HUES48 (cell line): ENCODE measurements around the gene KRTAP4-7.
"Not testable (repeated sequence)": the region's sequence is repeated elsewhere in the genome, so short reads cannot be mapped to it uniquely, and the experiment has no call there.

Experiments
- H3K27ac ChIP-seq: one replicate; pipeline ENCODE4 v1.7.0; 2013; ENCODE audit warnings: low read depth, low read length, inconsistent platforms
- H3K27me3 ChIP-seq: 2 replicates; pipeline ENCODE4 v1.6.1; 2013; ENCODE audit warnings: mild to moderate bottlenecking, low read length; ENCODE audit not compliant: control insufficient read depth, insufficient read depth
- H3K36me3 ChIP-seq: 2 replicates; pipeline ENCODE4 v1.6.1; 2013; ENCODE audit warnings: low read length; ENCODE audit not compliant: control insufficient read depth, insufficient read depth
- H3K4me1 ChIP-seq: 2 replicates; pipeline ENCODE4 v1.6.1; 2013; ENCODE audit warnings: mild to moderate bottlenecking, low read length; ENCODE audit not compliant: control insufficient read depth, insufficient read depth
- H3K4me3 ChIP-seq: 2 replicates; pipeline ENCODE4 v1.5.1; 2013; ENCODE audit warnings: mild to moderate bottlenecking, low read depth, low read length
- H3K9ac ChIP-seq: 2 replicates; pipeline ENCODE4 v1.6.1; 2013; ENCODE audit warnings: mild to moderate bottlenecking, low read depth, low read length, moderate library complexity
- H3K9me3 ChIP-seq: 2 replicates; pipeline ENCODE4 v1.6.1; 2013; ENCODE audit warnings: low read length; ENCODE audit not compliant: control insufficient read depth, insufficient read depth

KRTAP4-7 gene

GRCh38 chr17:41065829-41066624, 17.9 kb upstream of the KRTAP4-7 start, which contains the start of gene KRTAP2-4:
Gene KRTAP2-4 (minus strand): TSS chr17:41065879. CDS start chr17:41065845, 34 bp downstream.
- Histone ChIP-seq H3K9ac (no peak within 1 kb of the TSS), H3K27me3 (no peaks in the 10 kb centered on the region)

GRCh38 chr17:41067281-41067680, 16.7 kb upstream of the KRTAP4-7 start:
- Histone ChIP-seq H3K4me1 (no peaks in the 10 kb centered on the region), H3K36me3 (no peaks in the 10 kb centered on the region), H3K9ac (no peak overlapping the region), H3K9me3 (no peaks in the 10 kb centered on the region), H3K27me3 (no peaks in the 10 kb centered on the region), H3K27ac (no peak overlapping the region), H3K4me3 (no peak overlapping the region)

More at GRCh38 chr17:41065829-41066624, 17.9 kb upstream of the KRTAP4-7 start, which contains the start of gene KRTAP2-4:
- Histone ChIP-seq H3K4me1 (no peaks in the 10 kb centered on the region), H3K27ac (no peak within 1 kb of the TSS), H3K4me3 (no peak within 1 kb of the TSS), H3K36me3 (no peaks in the 10 kb centered on the region), H3K9me3 (no peaks in the 10 kb centered on the region)

- Histone ChIP-seq H3K9ac (no peak overlapping the region), H3K36me3 (no peaks in the 10 kb centered on the region), H3K4me3 (no peak overlapping the region), H3K27ac (no peak overlapping the region), H3K27me3 (no peaks in the 10 kb centered on the region), H3K9me3 (no peaks in the 10 kb centered on the region), H3K4me1 (no peaks in the 10 kb centered on the region)
Observed at GRCh38 chr17:41069031-41069430, 14.9 kb upstream of the KRTAP4-7 start.

GRCh38 chr17:41071606-41072360, 12.2 kb upstream of the KRTAP4-7 start:
- Histone ChIP-seq H3K27ac (no peak overlapping the region), H3K9me3 (no peaks in the 10 kb centered on the region)

GRCh38 chr17:41073676-41074075, 10.3 kb upstream of the KRTAP4-7 start:
- Histone ChIP-seq H3K4me3 (no peak overlapping the region), H3K9ac (no peak overlapping the region), H3K36me3 (no peaks in the 10 kb centered on the region), H3K9me3 (no peaks in the 10 kb centered on the region), H3K27ac (no peak overlapping the region), H3K4me1 (no peaks in the 10 kb centered on the region), H3K27me3 (no peaks in the 10 kb centered on the region)

More at GRCh38 chr17:41071606-41072360, 12.2 kb upstream of the KRTAP4-7 start:
- no peaks in the 10 kb centered on the region for H3K36me3 ChIP-seq
- no peak overlapping the region for H3K4me3 ChIP-seq
- no peaks in the 10 kb centered on the region for H3K4me1 ChIP-seq
- no peak overlapping the region for H3K9ac ChIP-seq
- no peaks in the 10 kb centered on the region for H3K27me3 ChIP-seq

- no peaks in the 10 kb centered on the region for H3K4me1 ChIP-seq
- H3K9me3 ChIP-seq: no peaks in the 10 kb centered on the region
- H3K27me3 ChIP-seq: no peaks in the 10 kb centered on the region
- H3K36me3 ChIP-seq: no peaks in the 10 kb centered on the region
- no peak overlapping the region for H3K27ac ChIP-seq
- H3K4me3 ChIP-seq: no peak overlapping the region
- no peak overlapping the region for H3K9ac ChIP-seq
Observed at GRCh38 chr17:41076788-41077187, 7.2 kb upstream of the KRTAP4-7 start.

- Histone ChIP-seq H3K27ac (no peak overlapping the region), H3K27me3 (no peaks in the 10 kb centered on the region), H3K9me3 (no peaks in the 10 kb centered on the region), H3K9ac (no peak overlapping the region), H3K4me1 (no peaks in the 10 kb centered on the region), H3K36me3 (no peaks in the 10 kb centered on the region), H3K4me3 (no peak overlapping the region)
Observed at GRCh38 chr17:41082626-41083025, 1.3 kb upstream of the KRTAP4-7 start.

GRCh38 chr17:41083427-41083826, 523 bp upstream of the KRTAP4-7 start:
- H3K9me3 ChIP-seq, H3K9ac ChIP-seq, H3K27ac ChIP-seq, H3K4me1 ChIP-seq, H3K27me3 ChIP-seq, H3K36me3 ChIP-seq, H3K4me3 ChIP-seq: not testable (repeated sequence)

GRCh38 chr17:41088760-41089352, 4.9 kb downstream of the KRTAP4-7 start:
- not testable (repeated sequence) for H3K27ac ChIP-seq, H3K9ac ChIP-seq, H3K9me3 ChIP-seq, H3K36me3 ChIP-seq, H3K4me3 ChIP-seq, H3K4me1 ChIP-seq, H3K27me3 ChIP-seq

- Histone ChIP-seq H3K4me1 (no peaks in the 10 kb centered on the region), H3K9ac (no peak overlapping the region), H3K27ac (no peak overlapping the region), H3K36me3 (no peaks in the 10 kb centered on the region), H3K4me3 (no peak overlapping the region), H3K9me3 (peaks cover 6% of the 10 kb centered on the region; the same call in 1 of the 2 replicates), H3K27me3 (no peaks in the 10 kb centered on the region)
Observed at GRCh38 chr17:41096055-41096454, 12.1 kb downstream of the KRTAP4-7 start.

GRCh38 chr17:41098042-41098441, 14.1 kb downstream of the KRTAP4-7 start, which contains the start of gene KRTAP4-8:
Gene KRTAP4-8 (minus strand): TSS chr17:41098142. CDS start chr17:41098084, 58 bp downstream.
- Histone ChIP-seq H3K27ac (no peak within 1 kb of the TSS), H3K36me3 (no peaks in the 10 kb centered on the region), H3K4me3 (no peak within 1 kb of the TSS), H3K27me3 (no peaks in the 10 kb centered on the region), H3K4me1 (no peaks in the 10 kb centered on the region), H3K9ac (no peak within 1 kb of the TSS), H3K9me3 (0 out of 2 replicates have a peak, but pooled peaks cover 3% of the 10 kb centered on the region)
